H1 (cell line): ENCODE measurements around the gene GLRX. TPM values are rescaled to one million over a fixed set of nuclear protein-coding genes. Genes with fewer than 3 reads are reported as not detected.

ENCODE experiments used
- CTCF ChIA-PET: fragments of 300-600 bp; sonication (Branson Sonifier 250); formaldehyde crosslinking; loops from one replicate; lab custom pipeline; 2021; ENCODE audit not compliant: partially characterized antibody; lab: Charles Lee
- POLR2A ChIA-PET: fragments of 300-600 bp; sonication (Branson Sonifier 250); formaldehyde crosslinking; loops from one replicate; lab custom pipeline; 2021; ENCODE audit warnings: inconsistent platforms; ENCODE audit not compliant: partially characterized antibody; lab: Charles Lee
- DNase-seq, 2 experiments: peaks; one replicate each; pipeline versions ENCODE4 v3.0.0 to v3.0.0-alpha.2; 2010 to 2022; ENCODE audit warnings: low spot score in 2 of 2, low read depth in 1 of 2, mixed read lengths in 1 of 2
- FAIRE-seq: peaks from 2 replicates; lab custom pipeline; 2011; peaks lifted over from hg19 to GRCh38; lab: Jason Lieb, UNC
- H2AFZ ChIP-seq: 2 replicates; pipeline ENCODE4 v1.8.1; 2012; ENCODE audit warnings: low read length, inconsistent platforms
- H2AK5ac ChIP-seq: 2 replicates; pipeline ENCODE4 v1.6.1; 2013; ENCODE audit warnings: low read depth, low read length
- H2BK120ac ChIP-seq: replicated peaks from 2 replicates; pipeline ENCODE3; 2013; ENCODE audit warnings: low read depth, low read length, inconsistent platforms
- H2BK12ac ChIP-seq: 2 replicates; pipeline ENCODE4 v1.6.1; 2013; ENCODE audit warnings: low read depth, low read length
- H2BK15ac ChIP-seq: 2 replicates; pipeline ENCODE4 v1.6.1; 2013; ENCODE audit warnings: low read length
- H2BK20ac ChIP-seq: 2 replicates; pipeline ENCODE4 v1.6.1; 2013; ENCODE audit warnings: low read length
- H2BK5ac ChIP-seq: 2 replicates; pipeline ENCODE4 v1.6.1; 2013; ENCODE audit warnings: low read depth, low read length
- H3K14ac ChIP-seq: 2 replicates; pipeline ENCODE4 v1.6.1; 2013; ENCODE audit warnings: inconsistent platforms; ENCODE audit not compliant: insufficient read length
- H3K18ac ChIP-seq: 2 replicates; pipeline ENCODE4 v1.6.1; 2013; ENCODE audit warnings: low read length; ENCODE audit errors: extremely low read depth
- H3K23ac ChIP-seq: 2 replicates; pipeline ENCODE4 v1.6.1; 2013; ENCODE audit warnings: inconsistent platforms; ENCODE audit not compliant: insufficient read length
- H3K23me2 ChIP-seq: 2 replicates; pipeline ENCODE4 v1.6.1; 2013; ENCODE audit warnings: low read depth, low read length
- H3K27ac ChIP-seq: 2 replicates; pipeline ENCODE4 v1.6.1; 2011; ENCODE audit warnings: low read depth, low read length, inconsistent platforms
- H3K27me3 ChIP-seq, 4 experiments: replicated peaks in 1 of 4; 1 replicate in 1 of 4; 2 replicates in 3 of 4; pipeline versions ENCODE4 v1.6.1 to v1.8.1; 2011 to 2013; ENCODE audit warnings: low read length in 3 of 4, mild to moderate bottlenecking in 3 of 4, inconsistent platforms in 2 of 4, mixed read lengths in 2 of 4, moderate library complexity in 1 of 4; ENCODE audit not compliant: control insufficient read depth in 3 of 4, insufficient read depth in 3 of 4; ENCODE audit errors: extremely low read depth in 1 of 4
- H3K36me3 ChIP-seq, 4 experiments: 2 replicates each; pipeline versions ENCODE4 v1.6.1 to v1.8.1; 2011 to 2013; ENCODE audit warnings: mild to moderate bottlenecking in 4 of 4, low read length in 3 of 4, moderate library complexity in 2 of 4, control low read depth in 1 of 4, inconsistent platforms in 1 of 4; ENCODE audit not compliant: insufficient read depth in 4 of 4, control insufficient read depth in 2 of 4
- H3K4ac ChIP-seq: replicated peaks from 2 replicates; pipeline ENCODE3; 2013; ENCODE audit warnings: low read length, low read depth, mixed read lengths, inconsistent platforms; ENCODE audit not compliant: insufficient read length
- H3K4me1 ChIP-seq, 4 experiments: replicated peaks in 1 of 4; 1 replicate in 1 of 4; 2 replicates in 3 of 4; pipeline versions ENCODE4 v1.6.1 to v1.8.1; 2011 to 2013; ENCODE audit warnings: low read length in 3 of 4, inconsistent platforms in 2 of 4, mixed read lengths in 1 of 4; ENCODE audit not compliant: insufficient read depth in 4 of 4, control insufficient read depth in 3 of 4
- H3K4me2 ChIP-seq, 2 experiments: 2 replicates each; pipeline versions ENCODE4 v1.6.1 to v1.8.1; 2011 to 2013; ENCODE audit warnings: low read depth in 2 of 2, low read length in 2 of 2, control low read depth in 1 of 2, inconsistent platforms in 1 of 2, mild to moderate bottlenecking in 1 of 2; ENCODE audit not compliant: insufficient read depth in 1 of 2
- H3K4me3 ChIP-seq, 4 experiments: fragments of 200-600, 300-600 bp in 1 of 4; sonication (generic), shearing (Covaris generic), sonication (Bioruptor Twin) in 1 of 4; 2 replicates each; pipeline versions ENCODE4 v1.5.1 to v1.8.1; 2011 to 2016; ENCODE audit warnings: low read length in 4 of 4, low read depth in 3 of 4, control low read depth in 2 of 4, inconsistent platforms in 2 of 4, mild to moderate bottlenecking in 2 of 4, mixed read lengths in 1 of 4, moderate library complexity in 1 of 4; ENCODE audit not compliant: insufficient read depth in 2 of 4; ENCODE audit errors: extremely low read depth in 1 of 4
- H3K56ac ChIP-seq: replicated peaks from 2 replicates; pipeline ENCODE3; 2013; ENCODE audit warnings: low read depth, mild to moderate bottlenecking, mixed read lengths, low read length, inconsistent platforms; ENCODE audit not compliant: insufficient read length
- H3K79me1 ChIP-seq: 2 replicates; pipeline ENCODE4 v1.6.1; 2013; ENCODE audit warnings: low read depth, low read length, control low read depth
- H3K79me2 ChIP-seq, 2 experiments: 2 replicates each; pipeline versions ENCODE4 v1.6.1 to v1.8.1; 2012 to 2013; ENCODE audit warnings: low read length in 2 of 2, mild to moderate bottlenecking in 2 of 2, inconsistent platforms in 1 of 2; ENCODE audit not compliant: insufficient read depth in 2 of 2, control insufficient read depth in 1 of 2
- H3K9ac ChIP-seq, 4 experiments: replicated peaks in 1 of 4; 1 replicate in 1 of 4; 2 replicates in 3 of 4; pipeline versions ENCODE4 v1.6.1 to v1.8.1; 2011 to 2013; ENCODE audit warnings: low read depth in 3 of 4, low read length in 3 of 4, control low read depth in 2 of 4, mild to moderate bottlenecking in 2 of 4, moderate library complexity in 2 of 4, inconsistent platforms in 1 of 4; ENCODE audit errors: extremely low read depth in 1 of 4
- H3K9me3 ChIP-seq, 2 experiments: 2 replicates each; pipeline versions ENCODE4 v1.6.1 to v1.8.1; 2012 to 2013; ENCODE audit warnings: mild to moderate bottlenecking in 2 of 2, moderate library complexity in 2 of 2, control low read depth in 1 of 2, inconsistent platforms in 1 of 2, low read depth in 1 of 2, low read length in 1 of 2, mixed read lengths in 1 of 2; ENCODE audit not compliant: insufficient read depth in 2 of 2
- H4K20me1 ChIP-seq, 2 experiments: replicated peaks in 1 of 2; 2 replicates each; pipeline versions ENCODE3 to v1.8.1; 2011 to 2013; ENCODE audit warnings: inconsistent platforms in 2 of 2, low read length in 2 of 2, mild to moderate bottlenecking in 1 of 2; ENCODE audit not compliant: insufficient read depth in 2 of 2, control insufficient read depth in 1 of 2
- H4K5ac ChIP-seq: 2 replicates; pipeline ENCODE4 v1.6.1; 2013; ENCODE audit warnings: low read length, low read depth, mixed read lengths, inconsistent platforms; ENCODE audit not compliant: insufficient read length
- H4K8ac ChIP-seq: 2 replicates; pipeline ENCODE4 v1.8.0; 2013; ENCODE audit warnings: mild to moderate bottlenecking, moderate library complexity, low read length, inconsistent platforms; ENCODE audit not compliant: insufficient read depth; ENCODE audit errors: extremely low read depth
- H4K91ac ChIP-seq: replicated peaks from 2 replicates; pipeline ENCODE3; 2013; ENCODE audit warnings: low read length, mixed read lengths, inconsistent platforms; ENCODE audit not compliant: insufficient read length
- BACH1 ChIP-seq: IDR thresholded peaks from 2 replicates; pipeline ENCODE4 v1.6.1; 2012; ENCODE audit warnings: low read length, improper control_type of control experiment
- BRCA1 ChIP-seq: IDR thresholded peaks from 2 replicates; pipeline ENCODE4 v1.6.1; 2012; ENCODE audit warnings: low read depth, low read length, improper control_type of control experiment
- GABPA ChIP-seq: IDR thresholded peaks from 2 replicates; pipeline ENCODE4 v1.6.1; 2011; ENCODE audit warnings: mild to moderate bottlenecking, low read length, moderate library complexity, borderline replicate concordance; ENCODE audit not compliant: insufficient read depth
- SP2 ChIP-seq: IDR thresholded peaks from 2 replicates; pipeline ENCODE4 v1.6.1; 2012; ENCODE audit warnings: mild to moderate bottlenecking, low read length, inconsistent platforms
- SP4 ChIP-seq: IDR thresholded peaks from 2 replicates; pipeline ENCODE4 v1.6.1; 2012; ENCODE audit warnings: low read length, inconsistent platforms
- ZNF274 ChIP-seq: IDR thresholded peaks from 2 replicates; pipeline ENCODE4 v1.7.0; 2012; ENCODE audit warnings: low read length, borderline replicate concordance; ENCODE audit errors: extremely low read depth
- WGBS, 2 experiments: shearing (Covaris generic) in 1 of 2; methylation state at CpG; one replicate each; pipeline versions ENCODE4 v1.1.6 to v1.1.7; 2013 to 2015; ENCODE audit warnings: low lambda C conversion rate in 2 of 2, mixed read lengths in 2 of 2, inconsistent platforms in 1 of 2, low coverage in 1 of 2, missing lambda C conversion rate in 1 of 2; ENCODE audit not compliant: insufficient replicate concordance in 2 of 2, insufficient coverage in 1 of 2, insufficient read length in 1 of 2; ENCODE audit errors: extremely low coverage in 1 of 2, missing lambda C conversion rate in 1 of 2; 5-methylcytosine and 5-hydroxymethylcytosine counted together
- polyA plus RNA-seq, 7 experiments: library from polyadenylated mRNA; depleted of rRNA in 3 of 7; stranded (reverse) in 5 of 7; unstranded in 2 of 7; fragments of >200 nt in 5 of 7; fragments of 200-250 nt in 2 of 7; gene quantifications; 1 replicate in 5 of 7; 2 replicates in 1 of 7; 4 replicates in 1 of 7; pipeline versions ENCODE4 v1.2.1 to v1.2.3, GENCODE V29; 2011 to 2013; ENCODE audit warnings: missing spikeins in 2 of 7, mixed read lengths in 2 of 7
- total RNA-seq: library from RNA; stranded (reverse); fragmentation: NEBNext Ultra II Directional; extraction: Animal tissue kit (Norgen Biotek cat#: 25700); gene quantifications from 2 replicates; pipeline ENCODE4 v1.2.1, GENCODE V29; 2021
- TF ChIP-seq, protein P1 (sequence below): IDR thresholded peaks from 2 replicates; pipeline ENCODE4 v1.6.1; 2012; ENCODE audit warnings: inconsistent platforms

GLRX gene
- total and polyA plus RNA-seq, 2 of the 8 experiments (the other 6 are each of a cell fraction or from before 2014, with no cell fraction given): 22.9 to 31.2 TPM

DNA sequence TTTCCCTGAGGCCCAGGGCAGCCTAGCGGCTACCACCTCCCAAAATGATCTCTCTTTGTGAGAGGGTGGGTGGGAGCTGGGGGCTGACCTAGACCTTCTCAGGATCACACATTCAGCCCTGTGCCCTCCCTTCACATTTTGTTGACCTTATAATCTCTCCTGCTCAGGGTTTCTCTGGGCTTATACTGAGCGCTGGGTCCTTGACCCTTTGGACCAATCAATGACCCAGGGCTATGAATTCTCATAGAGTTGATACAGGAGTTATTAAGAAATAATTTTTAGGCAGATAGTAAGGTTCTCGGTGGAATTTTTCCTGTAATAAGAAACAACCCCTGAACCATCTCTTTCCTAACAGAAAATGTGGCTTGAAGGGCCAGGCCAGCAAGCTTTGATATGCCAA, 22.0 kb downstream of the GLRX start:
- WGBS, 2 experiments: 94% methylated on average over 3 of the region's 3 CpGs; no CpG with 5 or more reads in 1 of the 2 experiments
- Histone ChIP-seq H3K79me1 (no peaks in the 10 kb centered on the region), H2BK12ac (no peak overlapping the region), H4K5ac (no peak overlapping the region), H2BK20ac (no peak overlapping the region), H4K91ac (no peak overlapping the region), H2AFZ (no peak overlapping the region), H3K14ac (no peak overlapping the region), H3K4ac (no peak overlapping the region), H3K23me2 (no peaks in the 10 kb centered on the region), H3K9ac (no peak overlapping the region), H3K9me3 (no peaks in the 10 kb centered on the region), H3K4me1 (no peaks in the 10 kb centered on the region), H3K56ac (no peak overlapping the region), H2AK5ac (no peak overlapping the region), H3K27me3 (no peaks in the 10 kb centered on the region)
- FAIRE-seq: no peak
- POLR2A ChIA-PET: interaction anchor here (1.0 kb wide), 1 partner anchor 12 kb away, joined by 5 read pairs; no protein-coding TSS in a partner anchor
- TF ChIP-seq, protein P1, sequence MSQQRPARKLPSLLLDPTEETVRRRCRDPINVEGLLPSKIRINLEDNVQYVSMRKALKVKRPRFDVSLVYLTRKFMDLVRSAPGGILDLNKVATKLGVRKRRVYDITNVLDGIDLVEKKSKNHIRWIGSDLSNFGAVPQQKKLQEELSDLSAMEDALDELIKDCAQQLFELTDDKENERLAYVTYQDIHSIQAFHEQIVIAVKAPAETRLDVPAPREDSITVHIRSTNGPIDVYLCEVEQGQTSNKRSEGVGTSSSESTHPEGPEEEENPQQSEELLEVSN: no peak
- TF ChIP-seq ZNF274: no peak
- no peak for TF ChIP-seq SP4
- no peak for TF ChIP-seq BACH1
- TF ChIP-seq SP2: no peak
- TF ChIP-seq BRCA1: no peak
- TF ChIP-seq GABPA: no peak
- TF ChIP-seq, all 59 proteins: peak for 0
- Histone ChIP-seq H3K79me2 (no peaks in the 10 kb centered on the region), H3K27ac (no peak overlapping the region), H2BK120ac (no peak overlapping the region), H4K8ac (no peak overlapping the region), H3K4me2 (no peak overlapping the region), H2BK15ac (no peak overlapping the region), H4K20me1 (no peaks in the 10 kb centered on the region), H3K36me3 (no peaks in the 10 kb centered on the region), H3K18ac (no peak overlapping the region), H3K23ac (no peak overlapping the region), H2BK5ac (no peak overlapping the region), H3K4me3 (no peak overlapping the region)
- CTCF ChIA-PET: interaction anchor here (0.8 kb wide), 1 partner anchor 46 kb away, joined by 3 read pairs; no protein-coding TSS in a partner anchor
- DNase-seq: no peak
